ENCODE measurements around the gene RXRA.

- no peak for TF ChIP-seq LEF1 (IDR thresholded peaks at IDR 0.05; ENCODE audit: borderline replicate concordance)
- TF ChIP-seq BHLHE40 (IDR thresholded peaks at IDR 0.05; ENCODE audit: borderline replicate concordance), result no peak
- TF ChIP-seq FOXK2 (IDR thresholded peaks at IDR 0.05), result no peak
- TF ChIP-seq HDGF (IDR thresholded peaks at IDR 0.05; ENCODE audit: borderline replicate concordance), result no peak
Measured at GRCh38 chr9:134375011-134375390, 48.7 kb downstream of the RXRA start.
